ENCODE measurements around the gene GRIK4.
"Not testable (repeated sequence)": the region's sequence is repeated elsewhere in the genome, so short reads cannot be mapped to it uniquely, and the experiment has no call there.

GRIK4 gene

DNA sequence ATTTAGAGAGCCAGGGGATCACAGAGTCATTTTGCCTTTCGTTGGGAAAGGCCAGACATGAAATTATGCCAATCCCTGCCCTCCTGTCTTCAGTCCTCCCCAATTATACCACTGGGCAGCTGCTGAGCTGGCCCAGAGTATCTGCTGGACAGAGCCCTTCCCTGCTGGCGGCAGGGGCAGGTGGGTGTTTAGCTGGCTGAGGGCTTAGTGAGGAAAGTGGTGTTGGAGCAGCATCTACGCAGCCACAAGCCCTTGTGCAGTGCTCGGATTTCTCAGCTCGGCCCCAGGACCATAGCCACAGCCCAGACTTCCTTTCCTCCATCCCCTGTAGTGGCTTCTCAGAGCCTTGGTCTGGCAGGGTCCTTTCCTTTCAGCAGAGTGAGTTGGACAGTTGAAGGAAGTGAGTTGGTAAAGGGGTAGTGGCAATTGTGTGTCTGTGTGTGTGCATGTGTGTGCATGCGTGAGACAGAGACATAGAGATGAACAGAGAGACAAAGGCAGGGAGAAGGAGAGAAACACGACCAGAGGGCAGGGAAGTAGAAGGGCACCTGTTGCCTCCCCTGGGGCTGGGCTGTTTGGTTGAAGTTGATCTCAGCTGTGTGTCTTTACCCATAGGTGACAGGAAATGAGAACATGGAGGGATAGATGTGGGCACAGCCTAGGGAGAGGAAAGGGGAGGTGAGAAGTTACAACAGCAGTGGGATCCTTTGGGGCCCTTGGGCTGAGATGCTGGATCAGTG lies 66.2 kb downstream of the GRIK4 start:
- no peak for DNase-seq

DNA sequence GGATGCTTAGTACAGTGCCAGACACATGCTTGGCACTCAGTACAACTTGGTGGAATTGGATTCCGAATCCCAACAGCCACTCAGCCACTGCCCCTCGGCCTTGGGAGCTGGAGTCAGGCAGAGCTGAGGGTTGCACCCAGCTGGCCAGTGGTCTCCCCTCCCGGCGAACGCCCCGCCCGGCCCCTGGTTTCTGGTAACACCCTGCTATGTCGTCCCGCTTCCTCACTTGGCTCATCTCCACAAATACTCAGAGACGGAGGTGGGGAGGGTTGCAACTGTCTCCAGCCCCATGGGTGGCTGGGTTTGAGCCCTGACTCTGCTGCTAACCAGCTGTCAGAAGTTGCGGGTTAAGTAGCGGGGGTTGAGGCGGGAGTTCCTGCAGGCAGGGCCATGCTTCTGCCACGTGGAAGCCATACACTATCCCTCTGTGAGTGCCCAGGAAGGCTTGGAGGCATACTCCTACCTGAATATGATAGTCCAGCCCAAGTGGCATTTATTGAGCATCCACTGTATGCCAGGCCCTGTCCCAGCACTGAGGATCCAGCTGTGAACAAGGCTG lies 67.1 kb downstream of the GRIK4 start:
- no peak for DNase-seq

DNA sequence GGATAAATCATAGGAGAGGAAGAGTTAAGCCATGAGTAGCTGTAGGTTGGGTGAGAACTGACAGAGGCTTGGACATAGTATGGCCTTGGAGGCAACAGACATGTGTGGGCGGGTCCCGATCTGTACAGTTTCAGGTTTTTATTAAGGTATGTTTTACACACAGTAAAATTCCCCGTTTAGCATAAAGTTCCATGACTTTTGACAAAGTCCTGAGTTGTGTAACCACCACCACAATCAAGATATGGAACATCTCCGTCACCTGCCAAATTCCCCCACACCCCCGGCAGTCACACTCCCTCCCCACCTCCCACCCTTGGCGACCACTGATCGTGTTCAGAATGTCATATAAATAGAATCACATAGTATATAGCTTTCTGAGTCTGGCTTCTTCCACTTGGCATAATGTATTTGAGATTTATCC lies 68.1 kb downstream of the GRIK4 start:
- DNase-seq = no peak

DNA sequence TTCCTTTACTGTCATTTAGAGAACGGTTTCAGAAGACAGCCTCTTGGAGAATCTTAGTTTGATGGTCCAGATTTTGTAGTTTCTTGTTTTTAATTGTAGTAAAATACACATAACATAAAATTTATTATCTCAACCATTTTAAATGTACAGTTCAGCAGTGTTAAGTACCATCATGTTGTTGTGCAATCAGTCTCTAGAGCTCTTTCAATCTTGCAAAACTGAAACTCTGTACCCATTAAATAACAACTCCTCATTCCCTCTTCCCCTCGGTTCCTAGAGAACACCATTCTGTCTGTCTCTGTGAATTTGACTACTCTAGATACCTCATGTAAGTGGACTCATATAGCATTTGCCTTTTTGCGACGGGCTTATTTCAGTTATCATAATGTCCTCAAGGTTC lies 69.8 kb downstream of the GRIK4 start:
- no peak for DNase-seq

DNA sequence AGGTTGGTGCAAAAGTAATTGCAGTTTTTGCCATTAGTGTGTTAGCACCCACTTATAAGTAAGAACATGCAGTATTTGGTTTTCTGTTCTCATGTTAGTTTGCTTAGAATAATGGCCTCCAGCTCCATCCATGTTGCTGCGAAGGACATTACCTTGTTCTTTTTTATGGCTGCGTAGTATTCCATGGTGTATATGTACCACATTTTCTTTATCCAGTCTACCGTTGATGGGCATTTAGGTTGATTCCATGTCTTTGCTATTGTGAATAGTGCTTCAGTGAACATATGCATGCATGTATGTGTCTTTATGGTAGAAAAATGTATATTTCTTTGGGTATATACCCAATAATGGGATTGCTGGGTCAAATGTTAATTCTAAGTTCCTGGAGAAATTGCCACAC lies 71.0 kb downstream of the GRIK4 start:
- DNase-seq = not testable (repeated sequence)

DNA sequence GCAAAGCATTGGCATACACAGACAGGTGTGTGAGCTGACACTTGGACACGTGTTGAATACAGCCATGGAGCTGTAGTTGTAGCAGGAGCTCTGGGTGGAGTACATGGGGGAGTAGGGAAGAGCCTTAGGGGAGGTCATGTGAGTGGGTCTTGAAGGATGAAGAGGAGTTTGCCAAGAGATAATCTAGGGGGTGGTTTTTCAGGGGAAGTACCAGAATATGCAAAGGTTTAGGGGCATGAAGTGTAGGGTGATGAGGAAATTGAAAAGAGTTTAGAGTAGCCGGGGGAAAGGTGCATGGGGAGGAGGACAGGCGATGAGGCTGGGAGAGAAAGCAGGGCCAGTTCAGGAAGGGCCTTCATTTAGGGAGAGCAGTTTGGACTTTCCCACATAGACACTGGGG lies 74.5 kb downstream of the GRIK4 start:
- no peak for DNase-seq

DNA sequence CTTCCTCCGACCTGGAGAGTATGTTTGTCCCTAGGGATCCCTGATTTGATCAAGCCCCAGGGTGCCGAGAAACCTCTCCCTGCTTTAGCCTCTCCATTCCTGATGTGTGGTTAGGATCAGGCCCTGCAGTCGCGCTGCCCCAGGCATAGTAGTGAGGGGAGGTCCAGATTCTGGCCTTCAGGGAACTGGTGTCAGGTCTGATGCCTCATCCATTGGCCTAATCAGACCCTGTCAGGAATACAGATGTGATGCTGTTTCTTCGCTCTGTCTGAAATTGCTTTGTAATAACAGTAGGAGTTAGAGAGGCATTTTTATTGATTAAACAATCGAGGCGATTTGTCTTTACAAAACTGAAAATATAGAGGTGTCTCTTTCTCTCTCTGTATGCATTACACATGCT lies 75.2 kb downstream of the GRIK4 start:
- no peak for DNase-seq

DNA sequence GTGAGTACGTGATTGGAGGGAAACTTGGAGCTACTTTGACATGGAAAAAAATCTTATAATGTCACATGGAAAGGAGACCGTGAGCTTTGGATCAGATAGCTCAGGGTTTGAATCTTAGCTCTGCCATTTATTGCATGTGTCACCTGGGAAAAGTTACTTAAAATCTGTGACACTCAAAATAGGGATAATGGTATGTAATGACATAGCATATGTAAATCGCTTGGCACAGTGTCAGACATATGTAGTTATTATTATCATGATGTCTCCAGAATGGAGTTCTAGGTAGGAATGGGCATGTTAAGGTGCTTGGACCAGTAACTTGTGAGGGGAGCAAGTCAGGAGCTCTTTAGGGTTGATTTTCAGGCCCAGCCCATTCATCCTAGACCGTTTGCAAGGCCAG lies 75.8 kb downstream of the GRIK4 start:
- no peak for DNase-seq

DNA sequence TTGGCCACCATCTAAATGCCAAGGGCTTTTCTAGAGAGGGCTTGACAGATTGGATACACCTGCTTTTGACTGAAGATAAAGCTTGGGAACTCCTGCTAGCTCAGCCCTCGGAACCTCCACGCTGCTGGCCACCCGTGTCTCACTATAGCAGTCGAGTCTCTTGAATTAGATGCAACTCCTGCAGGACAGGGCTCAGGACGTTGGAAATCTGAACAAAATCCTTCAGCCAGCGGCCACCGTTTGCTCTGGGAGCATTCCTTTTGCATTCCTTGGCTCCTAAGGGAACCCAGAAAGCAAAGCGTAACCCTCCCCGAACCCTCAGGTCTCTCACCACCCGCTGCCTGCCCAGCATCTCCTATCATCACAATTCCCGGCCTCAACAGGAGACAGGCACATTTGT lies 77.8 kb downstream of the GRIK4 start:
- no peak for DNase-seq

DNA sequence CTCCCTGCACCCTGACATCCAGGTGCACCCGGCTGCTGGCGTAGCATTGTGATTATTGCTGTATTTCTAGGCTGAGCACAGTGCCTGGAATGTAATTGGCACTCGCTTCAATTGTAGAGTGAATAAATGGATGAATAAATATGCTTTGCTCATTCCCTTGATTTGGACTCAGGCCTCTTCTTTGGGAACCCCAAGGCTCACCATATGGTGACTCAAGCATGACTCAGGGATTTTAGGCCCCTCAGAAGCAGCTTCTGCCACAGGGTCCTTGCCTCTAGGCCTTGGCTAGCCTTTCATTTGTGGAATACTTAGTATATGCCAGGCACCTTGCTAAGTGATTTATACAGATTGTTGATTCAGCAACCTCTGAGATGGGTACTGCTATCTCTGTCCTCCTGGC lies 78.9 kb downstream of the GRIK4 start:
- DNase-seq = no peak

DNA sequence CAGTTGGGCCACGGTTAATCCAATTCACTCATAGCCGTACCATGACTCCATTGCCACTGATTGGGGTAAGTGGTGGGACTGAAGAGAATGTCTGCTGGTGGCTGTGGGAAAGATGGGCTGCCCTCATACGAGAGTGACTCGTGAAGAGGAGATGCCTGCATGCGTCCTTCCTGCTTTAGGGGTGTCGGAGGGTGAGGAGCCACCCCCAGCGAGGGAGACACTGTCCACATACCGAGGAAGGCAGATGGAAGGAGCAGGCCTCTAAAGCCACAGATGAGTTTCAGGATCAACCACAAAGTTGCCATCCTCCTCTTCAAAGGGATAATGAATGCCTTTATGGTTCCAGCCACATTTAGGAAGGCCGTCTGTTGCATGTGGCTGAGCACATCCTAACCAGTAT lies 83.2 kb downstream of the GRIK4 start:
- no peak for DNase-seq

DNA sequence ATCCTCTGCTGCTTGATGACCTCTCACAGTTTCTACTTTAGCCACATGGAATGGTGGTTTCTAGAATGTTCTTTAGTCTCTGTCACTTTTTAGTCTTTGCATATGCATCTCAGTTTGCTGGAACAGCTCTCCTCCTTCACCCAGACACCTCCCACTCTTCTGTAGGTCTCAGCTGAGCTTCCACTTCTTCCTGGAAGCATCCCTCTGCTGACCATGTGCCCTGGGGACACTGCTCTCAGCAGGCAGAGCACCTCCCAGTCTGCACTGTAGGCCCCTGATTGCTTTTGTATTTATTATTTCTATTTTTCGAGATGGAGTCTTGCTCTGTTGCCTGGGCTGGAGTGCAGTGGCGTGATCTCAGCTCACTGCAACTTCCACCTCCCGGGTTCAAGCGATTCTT lies 84.0 kb downstream of the GRIK4 start:
- no peak for DNase-seq

DNA sequence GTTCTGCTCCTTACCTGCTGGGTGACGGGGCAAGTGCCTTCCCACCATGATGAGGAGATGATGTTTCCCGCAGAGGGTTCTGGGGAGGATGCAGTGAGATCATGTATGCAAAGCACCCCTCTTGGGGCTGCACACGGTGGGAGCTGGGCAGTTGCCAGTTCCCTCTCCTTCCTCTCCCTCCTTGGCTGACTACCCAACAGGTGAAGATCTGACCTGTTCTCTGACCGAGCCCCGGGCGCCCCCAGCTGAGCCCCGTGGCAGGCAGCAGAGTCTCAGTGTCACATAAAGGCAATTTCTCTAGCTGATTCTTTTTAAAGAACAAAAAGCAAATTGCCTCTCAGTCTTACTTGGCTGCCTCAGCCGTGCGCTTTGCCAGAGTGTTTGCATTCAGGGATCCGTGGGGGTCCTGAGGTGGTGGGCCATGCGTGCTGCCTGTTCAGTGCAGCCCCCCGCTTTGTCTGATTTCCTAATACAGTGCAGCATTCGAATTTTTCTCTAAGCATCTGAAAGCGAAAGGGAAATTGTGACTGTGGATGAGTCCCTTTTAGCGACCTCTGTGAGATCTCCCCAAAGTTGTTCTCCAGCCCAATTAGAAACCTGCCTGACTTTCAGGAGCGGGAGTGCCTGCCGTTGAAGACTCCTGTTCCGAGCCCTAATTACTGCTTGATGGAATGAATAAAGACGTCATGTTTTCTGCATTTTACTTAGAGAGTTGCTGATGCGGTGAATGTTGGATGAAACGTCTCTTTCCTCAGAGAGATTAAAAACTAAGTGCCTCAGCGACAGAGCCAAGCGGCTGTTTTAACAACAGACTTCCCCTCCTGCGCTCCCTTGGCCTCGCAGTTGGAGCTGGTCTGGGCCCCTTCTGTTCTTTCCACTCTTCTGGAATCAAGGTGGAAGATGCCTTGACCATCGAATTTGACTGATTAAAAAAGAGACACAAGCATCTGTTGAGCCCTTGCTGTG lies 86.0 kb downstream of the GRIK4 start:
- no peak for DNase-seq

DNA sequence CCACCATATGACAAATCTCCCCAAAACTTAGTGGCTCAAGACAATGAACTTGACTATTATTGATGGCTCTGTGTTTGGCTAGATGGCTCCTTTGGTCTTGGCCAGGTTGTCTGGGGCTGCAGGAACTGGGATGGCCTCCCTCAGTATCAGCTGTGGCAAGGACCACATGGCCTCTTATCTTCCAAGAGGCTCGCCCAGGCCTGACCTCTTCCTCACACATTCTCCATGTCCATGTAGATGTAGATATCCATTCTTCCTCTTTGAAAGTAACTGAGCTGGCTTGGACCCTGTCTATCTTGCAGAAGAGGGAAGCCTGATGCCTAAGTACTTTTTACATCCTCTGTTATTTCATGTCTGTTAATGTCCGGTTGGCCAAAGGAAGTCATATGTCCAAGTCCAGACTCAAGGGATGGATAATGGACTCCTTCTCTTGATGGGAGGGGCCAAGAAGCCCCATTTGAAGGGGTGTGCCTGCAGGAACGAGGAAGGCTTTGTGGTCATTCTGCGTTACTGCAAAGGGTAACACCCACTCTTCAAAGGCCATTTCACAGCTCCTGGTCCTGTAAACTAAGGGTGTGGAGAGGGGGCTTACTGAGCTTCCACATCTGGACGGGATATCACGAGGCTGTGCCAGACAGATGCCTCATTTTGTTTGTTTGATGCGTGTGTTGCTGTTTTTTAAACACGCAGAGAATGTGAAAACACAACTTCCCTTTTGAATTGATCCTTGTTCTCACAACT lies 87.1 kb downstream of the GRIK4 start:
- DNase-seq = no peak

DNA sequence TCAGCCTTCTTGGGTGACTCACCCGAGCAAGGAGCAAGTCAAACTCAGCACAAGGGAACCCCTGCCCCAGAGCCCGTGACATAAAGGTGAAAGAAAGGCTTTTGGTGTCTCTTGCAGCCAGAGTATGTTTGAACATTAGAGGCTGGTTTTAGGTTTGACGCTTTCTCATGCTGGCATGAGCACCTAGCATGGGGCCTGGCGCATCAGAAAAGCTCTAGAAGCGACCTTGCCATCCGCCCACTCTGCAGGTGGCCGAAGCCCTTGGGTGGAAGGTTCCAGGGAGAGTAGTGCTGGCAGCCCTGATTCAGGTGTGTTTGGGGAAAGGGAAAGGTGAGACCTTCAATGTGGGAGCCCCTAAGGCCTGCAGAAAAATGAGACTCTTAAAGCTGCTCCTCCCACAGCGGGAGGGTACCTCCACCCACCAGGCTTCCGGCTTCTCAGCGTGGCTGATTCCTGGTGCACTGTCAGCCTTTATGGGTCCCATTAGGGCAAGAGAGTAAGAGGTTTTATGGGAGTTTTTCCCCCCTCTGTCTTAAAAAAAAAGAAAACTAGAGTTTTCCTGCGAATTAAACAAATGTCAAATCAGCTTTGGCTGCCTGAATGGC lies 88.4 kb downstream of the GRIK4 start:
- DNase-seq = no peak

DNA sequence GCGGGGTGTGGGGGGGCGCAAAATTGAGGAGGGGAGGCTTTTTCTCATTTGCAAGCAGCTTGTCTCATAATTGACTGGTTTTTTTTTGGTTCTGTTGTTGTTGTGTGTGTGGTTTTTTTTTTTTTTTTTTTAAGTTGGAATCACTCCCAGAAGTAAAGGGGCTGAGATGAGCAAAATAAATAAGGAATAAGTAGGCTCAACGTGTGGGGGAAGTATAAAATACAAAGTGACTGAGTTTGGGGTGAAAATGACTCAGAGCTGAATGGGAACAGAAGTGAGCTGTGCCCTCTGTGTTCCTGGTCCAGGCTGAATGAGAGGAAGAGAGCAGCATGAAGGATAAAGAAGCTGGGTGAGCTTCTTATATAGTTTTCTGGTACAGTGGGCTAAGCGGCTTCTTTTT lies 90.0 kb downstream of the GRIK4 start:
- DNase-seq = no peak

DNA sequence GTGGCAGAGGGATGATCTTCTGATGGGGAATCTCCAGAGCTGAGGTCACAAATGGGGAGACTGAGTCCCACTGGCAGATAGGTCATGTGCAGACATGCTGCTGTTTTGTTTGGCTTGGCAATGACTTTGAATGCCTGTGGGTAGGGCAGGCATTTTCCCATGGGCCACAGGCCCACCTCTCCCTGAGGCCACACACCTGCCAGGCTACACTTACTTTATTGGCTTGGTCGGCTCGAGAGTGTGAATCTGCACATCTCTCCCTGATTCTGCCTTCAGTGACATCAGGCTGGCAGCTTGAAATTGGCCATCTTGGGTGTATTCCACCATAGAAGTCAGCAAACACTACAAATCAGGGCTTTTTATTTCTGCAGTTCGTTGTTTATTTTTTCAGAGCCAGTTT lies 91.5 kb downstream of the GRIK4 start:
- no peak for DNase-seq

DNA sequence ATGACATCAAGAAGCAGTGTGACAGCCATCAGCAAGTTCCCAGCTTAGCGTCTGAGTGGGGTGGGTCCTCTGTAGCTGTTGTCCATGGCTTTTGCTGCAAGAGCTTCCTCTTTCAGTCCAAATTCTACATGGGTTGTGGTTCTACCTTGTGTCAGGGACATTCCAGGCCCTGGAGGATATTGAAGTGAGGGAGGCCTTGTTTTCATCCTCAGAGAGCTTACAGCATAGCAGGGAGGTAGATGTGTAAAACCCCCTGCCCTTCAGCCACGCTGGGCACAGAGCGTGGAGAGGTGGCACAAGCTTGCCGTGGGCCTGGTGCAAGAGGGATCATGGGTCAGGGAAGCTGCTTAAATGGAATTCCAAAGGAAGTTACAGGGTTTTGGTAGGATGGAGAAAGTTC lies 93.9 kb downstream of the GRIK4 start:
- no peak for DNase-seq

DNA sequence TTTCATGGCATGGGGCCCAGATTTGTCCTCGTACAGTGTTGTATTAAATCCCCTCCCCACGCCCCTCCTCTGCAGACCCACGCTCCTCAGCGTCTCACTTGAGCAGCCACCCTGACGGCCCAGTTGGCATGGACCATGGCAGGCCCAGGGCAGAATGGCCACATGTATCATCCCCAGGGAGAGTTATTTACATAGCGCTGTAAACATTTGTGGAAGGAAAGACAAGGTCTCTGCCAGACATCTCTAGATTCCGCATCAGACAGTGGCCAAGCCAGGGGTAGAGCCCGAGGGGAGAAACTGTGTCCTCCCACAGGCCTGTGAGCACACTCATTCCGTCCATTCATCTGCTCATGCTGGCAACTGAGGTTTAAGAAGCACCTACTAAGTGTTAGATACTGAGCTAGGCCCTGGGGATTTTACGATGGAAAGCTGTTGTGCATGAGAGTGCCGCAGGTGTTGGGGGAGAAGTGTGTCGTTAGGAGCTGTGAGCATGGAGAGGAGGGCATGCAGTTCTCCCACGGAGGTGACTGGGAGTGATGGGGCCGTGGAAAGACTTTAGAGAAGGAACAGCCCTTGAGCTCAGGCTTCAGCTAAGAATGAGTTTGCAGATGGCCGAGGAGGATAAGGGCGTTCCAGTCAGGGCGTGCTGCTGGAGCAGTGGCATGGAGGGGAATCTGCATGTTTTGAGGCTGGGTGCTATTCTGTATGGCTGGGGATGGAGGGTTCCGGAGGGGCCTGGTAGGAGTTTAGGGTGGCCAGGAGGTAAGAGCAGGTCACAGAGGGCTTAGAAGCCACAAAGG lies 94.9 kb downstream of the GRIK4 start:
- no peak for DNase-seq

DNA sequence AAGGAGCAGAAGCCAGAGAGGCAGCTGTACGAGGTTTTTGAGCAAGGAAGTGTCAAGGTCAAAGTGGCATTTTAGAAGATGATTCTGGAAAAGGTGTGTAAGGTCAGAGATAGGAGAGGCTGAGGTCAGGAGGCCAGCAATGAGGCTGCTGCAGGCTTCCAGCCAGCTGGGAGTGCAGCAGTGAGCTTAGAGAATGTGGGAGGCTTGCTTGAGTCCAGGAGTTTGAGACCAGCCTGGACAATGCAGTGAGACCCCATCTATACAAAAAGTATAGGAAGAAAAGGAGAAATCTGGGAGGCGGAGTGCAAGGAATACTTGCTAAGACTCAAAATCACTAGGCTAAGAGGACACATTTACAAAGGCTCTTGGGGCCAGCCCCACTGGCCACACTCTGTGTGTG lies 96.5 kb downstream of the GRIK4 start:
- no peak for DNase-seq

DNA sequence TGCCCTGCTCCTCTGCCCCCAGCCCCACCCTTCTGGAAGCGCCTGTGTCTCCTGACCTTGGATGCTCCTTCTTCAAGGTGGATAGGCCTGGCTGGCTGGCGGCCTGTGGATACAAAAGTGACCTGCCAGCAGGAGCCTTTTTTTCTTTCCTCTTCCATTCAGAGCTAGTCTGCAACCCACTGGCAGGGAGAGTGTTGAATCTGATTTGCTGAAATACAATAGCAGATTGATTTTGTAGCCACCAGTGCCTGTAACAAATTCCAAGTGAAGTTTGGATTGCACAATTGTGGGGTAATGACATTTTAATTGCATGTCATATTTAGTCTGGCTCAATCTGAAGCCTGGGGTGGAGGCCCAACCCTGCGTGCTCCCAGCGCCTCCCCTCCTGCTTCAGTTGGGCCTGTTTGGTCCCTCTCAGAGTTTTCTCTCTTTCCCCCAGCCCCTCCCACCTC lies 97.2 kb downstream of the GRIK4 start:
- DNase-seq = no peak

DNA sequence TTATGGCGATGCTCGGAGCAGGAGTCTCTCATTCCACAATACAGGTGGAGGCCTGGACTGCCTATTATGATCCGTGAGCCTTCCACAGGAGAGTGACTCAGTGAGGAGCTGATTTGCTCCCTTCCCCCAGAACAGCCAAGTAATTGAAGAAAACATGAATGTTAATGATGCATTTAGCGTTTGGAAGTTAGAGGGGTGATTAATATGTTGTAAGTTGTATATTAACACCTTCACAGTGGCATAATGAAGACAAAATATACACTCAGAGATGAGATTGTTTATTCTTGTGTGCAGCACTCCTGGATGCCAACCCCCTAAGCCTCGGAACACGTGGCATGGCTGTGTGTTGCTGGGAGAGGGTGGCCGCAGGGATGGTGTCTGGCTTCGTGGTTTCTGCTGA lies 98.6 kb downstream of the GRIK4 start:
- no peak for DNase-seq

Measured in SW 1271 (cell line).